GM21381 (cell line): ENCODE data around the gene RPL27A.

ENCODE experiments used
- ATAC-seq: cut with Tn5 transposase; IDR thresholded peaks from one replicate; pipeline ENCODE4 v1.9.1; 2021; ENCODE audit warnings: mild to moderate bottlenecking, moderate library complexity; ENCODE audit not compliant: unreplicated experiment

Gene RPL27A

GRCh38 chr11:8672346-8672745 lies 10.2 kb upstream of the RPL27A start:
- ATAC-seq = no peak

DNA sequence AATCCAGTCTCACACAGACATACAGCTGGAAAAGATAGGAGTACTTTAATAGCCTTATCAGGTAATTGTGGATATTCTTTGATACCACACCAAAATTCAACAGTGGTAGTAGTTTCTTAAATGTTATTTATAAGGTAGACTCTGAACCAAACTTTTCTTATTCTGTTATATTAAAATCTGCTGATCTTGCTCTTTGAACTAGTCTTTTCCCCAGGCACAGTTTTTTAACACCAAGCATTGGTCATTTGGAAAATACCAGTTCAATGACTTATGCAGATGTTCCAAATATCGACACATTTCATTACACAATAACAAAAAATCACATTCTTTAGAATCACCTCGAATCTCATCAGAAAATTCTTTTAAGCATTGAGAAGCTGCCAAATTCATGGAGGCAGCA lies 7.7 kb upstream of the RPL27A start:
- ATAC-seq = no peak

GRCh38 chr11:8676458-8676857 lies 6.1 kb upstream of the RPL27A start:
- no peak for ATAC-seq

DNA sequence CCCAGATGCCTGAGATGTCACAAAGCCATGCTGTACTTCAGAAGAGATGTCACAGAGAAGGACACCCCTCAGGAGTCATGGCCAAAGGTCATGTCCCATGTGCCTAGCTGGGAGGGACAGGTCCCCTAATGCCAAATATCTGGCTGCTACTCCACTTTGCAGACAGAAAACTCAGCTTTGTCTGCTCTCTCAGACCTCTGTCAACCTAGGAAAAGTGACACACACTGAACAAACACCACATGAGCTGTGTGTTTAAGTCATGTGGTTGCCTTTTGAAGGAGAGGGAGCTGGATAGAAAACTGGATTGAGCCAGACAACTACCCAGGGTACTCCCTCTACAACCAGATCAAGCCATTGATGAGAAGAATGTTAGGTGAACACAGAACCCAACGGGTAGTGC lies 3.6 kb upstream of the RPL27A start:
- no peak for ATAC-seq

DNA sequence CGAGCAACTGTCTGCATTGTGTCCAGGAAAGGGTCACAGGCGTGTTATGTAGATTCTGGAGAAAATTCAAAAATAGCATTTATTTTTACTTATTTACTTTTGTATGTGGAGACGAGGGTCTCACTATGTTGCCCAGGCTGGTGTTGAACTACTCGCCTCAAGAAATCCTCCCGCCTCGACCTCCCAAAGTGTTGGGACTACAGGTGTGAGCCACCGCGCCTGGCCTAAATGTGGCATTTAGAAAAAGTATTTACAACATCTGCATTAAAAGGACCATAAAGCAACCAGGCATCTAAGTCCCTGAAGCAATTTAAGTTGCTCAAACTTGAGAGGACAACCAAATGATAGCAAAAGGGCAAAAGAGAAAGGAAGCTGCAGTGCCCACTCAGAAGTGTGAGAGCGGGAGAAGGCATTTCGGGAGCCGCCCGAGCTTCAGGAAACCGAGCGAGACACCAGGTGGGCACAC lies 722 bp upstream of the RPL27A start:
- ATAC-seq = no peak

GRCh38 chr11:8683115-8683807 lies 669 bp downstream of the RPL27A start:
- no peak for ATAC-seq

DNA sequence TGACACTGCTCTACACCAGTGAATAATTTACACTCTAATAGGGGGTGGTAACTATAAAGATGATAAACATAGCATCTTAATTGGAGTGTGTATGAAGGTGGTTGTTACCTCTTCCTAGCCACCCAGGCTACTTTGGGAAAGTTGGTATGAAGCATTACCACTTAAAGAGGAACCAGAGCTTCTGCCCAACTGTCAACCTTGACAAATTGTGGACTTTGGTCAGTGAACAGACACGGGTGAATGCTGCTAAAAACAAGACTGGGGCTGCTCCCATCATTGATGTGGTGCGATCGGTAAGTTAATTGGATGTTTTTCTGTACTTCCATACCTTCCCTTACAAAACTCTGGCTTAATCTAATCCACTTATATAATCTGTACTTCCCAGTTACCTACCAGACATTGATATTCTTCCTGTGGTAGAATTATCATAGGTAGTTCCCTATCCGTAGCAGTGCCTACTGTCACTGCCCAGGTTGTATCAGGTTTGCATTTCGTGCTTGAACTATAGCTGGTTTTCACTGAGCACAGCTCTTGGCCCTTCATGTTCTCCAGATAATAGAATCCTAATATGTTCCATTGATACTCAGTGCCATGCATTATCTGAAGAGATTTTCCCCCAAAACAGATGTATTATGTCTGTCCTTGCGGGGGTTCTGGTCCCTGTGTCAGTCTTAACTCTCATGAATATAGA lies 2.2 kb downstream of the RPL27A start:
- ATAC-seq = no peak

GRCh38 chr11:8685306-8685705 lies 2.7 kb downstream of the RPL27A start:
- no peak for ATAC-seq

- no peak for ATAC-seq
These were observed 3.2 kb downstream of the RPL27A start for GRCh38 chr11:8685820-8686219.

GRCh38 chr11:8686325-8686724 lies 3.7 kb downstream of the RPL27A start:
- no peak for ATAC-seq

GRCh38 chr11:8688414-8689362 lies 6.1 kb downstream of the RPL27A start:
- ATAC-seq = peak; percentile 95

DNA sequence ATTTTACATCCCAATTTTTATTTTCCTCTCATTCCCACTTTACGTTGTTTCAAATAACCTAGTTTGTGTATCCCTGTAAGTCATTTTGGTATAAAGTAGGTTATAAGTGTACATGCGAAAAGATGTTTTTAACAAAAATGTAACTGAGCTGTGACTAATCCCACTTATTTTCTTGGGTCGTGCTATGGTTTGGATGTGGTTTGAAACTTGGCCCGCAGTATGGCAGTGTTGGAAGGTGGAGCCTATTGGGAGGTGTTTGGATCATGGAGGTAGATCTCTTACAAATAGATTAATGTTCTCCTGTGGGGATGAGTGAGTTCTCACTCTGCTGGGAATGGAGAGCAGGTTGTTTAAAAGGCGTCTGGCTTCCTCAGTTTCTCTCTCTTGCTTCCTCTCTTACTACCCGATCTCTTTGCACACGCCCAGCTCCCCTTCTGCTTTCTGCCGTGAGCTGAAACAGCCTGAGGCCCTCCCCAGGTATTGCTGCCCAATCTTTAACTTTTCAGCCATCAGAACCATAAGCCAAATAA lies 7.2 kb downstream of the RPL27A start:
- ATAC-seq = no peak

DNA sequence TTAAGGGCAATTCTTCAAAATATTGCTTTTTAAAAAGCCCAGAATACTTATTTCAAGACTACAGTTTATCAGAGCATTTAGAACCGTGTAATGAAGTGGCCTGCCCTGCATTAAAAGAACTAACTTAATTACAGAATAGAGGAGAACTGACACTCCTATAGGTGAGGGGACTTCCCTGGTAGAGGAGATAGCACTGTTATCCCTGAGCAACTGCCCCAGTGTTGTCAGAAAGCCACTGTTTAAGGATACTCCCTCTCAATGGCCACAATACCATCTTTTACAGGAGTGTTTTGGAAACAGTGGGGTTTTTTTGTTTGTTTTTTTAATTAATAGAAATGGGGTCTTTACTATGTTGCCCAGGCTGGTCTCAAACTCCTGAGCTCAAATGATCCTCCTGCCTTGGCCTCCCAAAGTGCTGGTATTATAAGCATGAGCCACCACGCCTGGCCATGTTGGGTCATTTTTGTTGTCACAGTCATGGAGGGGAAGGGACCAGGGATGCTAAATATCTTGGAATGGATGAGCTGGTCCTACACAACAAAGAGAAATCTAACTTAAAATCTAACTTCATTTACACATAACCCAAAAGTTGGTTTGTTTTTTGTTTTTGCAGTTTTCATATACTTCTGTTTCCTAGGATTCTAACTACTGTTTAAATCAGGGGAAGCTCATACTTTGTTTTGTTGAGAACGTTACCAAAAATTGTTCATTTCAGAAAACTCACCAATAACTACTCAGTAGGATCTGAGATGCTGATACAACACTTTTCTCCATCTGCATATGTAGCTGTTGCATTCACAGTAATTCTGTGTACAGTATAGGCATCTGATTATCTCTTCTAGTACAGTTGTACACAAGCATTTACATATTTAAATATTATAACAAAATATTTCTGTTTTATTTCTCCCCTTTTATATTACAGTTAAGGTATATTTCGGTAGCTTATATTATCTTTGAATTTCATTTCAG lies 8.1 kb downstream of the RPL27A start:
- ATAC-seq = no peak

GRCh38 chr11:8691601-8692000 lies 9.0 kb downstream of the RPL27A start:
- no peak for ATAC-seq

GRCh38 chr11:8692417-8692816 lies 9.8 kb downstream of the RPL27A start:
- no peak for ATAC-seq

- ATAC-seq = no peak
These were observed 10.5 kb downstream of the RPL27A start for GRCh38 chr11:8693010-8693551.

GRCh38 chr11:8693555-8693954 lies 11.0 kb downstream of the RPL27A start:
- no peak for ATAC-seq

GRCh38 chr11:8694137-8694536 lies 11.5 kb downstream of the RPL27A start:
- ATAC-seq = no peak

DNA sequence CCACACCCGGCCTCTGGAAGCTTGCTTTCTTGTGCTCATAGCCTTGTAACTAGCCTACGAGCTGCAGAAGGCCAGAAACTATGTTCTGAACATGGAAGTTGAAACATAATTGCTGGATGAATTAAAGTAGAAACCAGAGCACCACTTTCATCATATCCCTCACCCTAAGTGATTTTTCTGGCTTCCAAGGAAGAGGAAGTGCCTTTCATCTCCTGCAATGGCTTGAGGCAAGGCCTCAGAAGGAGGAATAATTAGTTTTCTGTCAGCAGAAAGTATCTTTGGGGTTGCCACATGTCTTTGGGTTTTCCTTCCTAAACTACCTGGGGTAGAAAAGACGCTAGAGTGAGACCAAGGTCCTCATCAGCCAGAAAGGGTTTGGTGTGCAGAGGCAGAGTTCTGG lies 14.5 kb downstream of the RPL27A start:
- ATAC-seq = no peak

- no peak for ATAC-seq
These were observed 15.8 kb downstream of the RPL27A start for GRCh38 chr11:8698379-8698851.
